ENCODE measurements around the gene RAVER1. TPM values are rescaled to one million over a fixed set of nuclear protein-coding genes. Genes with fewer than 3 reads are reported as not detected.

RAVER1 gene
- total RNA-seq, 1 donor from 2014 or later, result 10.3 TPM

GRCh38 chr19:10318807-10319682 lies 14.3 kb downstream of the RAVER1 start:
- no peak for DNase-seq (ENCODE audit: low read depth, low spot score)

- no peak for DNase-seq (ENCODE audit: low read depth, low spot score)
These were observed 15.4 kb downstream of the RAVER1 start for GRCh38 chr19:10317857-10318462.

GRCh38 chr19:10317045-10317856 lies 16.1 kb downstream of the RAVER1 start:
- no peak for DNase-seq (ENCODE audit: low read depth, low spot score)

- DNase-seq (ENCODE audit: low read depth, low spot score), result no peak
These were observed 16.9 kb downstream of the RAVER1 start for GRCh38 chr19:10316229-10317044.

GRCh38 chr19:10315335-10316214 lies 17.8 kb downstream of the RAVER1 start, which contains the start of gene FDX2:
Gene FDX2, minus strand, starts transcription at chr19:10316015. Its CDS starts 19 bp downstream, at chr19:10315996.
- peak; percentile 32 for DNase-seq (ENCODE audit: low read depth, low spot score)

GRCh38 chr19:10309423-10309822 lies 23.9 kb downstream of the RAVER1 start, which contains the start of gene ZGLP1:
Gene ZGLP1, minus strand, starts transcription at chr19:10309815.
- DNase-seq (ENCODE audit: low read depth, low spot score), result no peak

GRCh38 chr19:10306327-10306726 lies 27.0 kb downstream of the RAVER1 start:
- no peak for DNase-seq (ENCODE audit: low read depth, low spot score)

- no peak for DNase-seq (ENCODE audit: low read depth, low spot score)
These were observed 28.1 kb downstream of the RAVER1 start for GRCh38 chr19:10305139-10305806.

GRCh38 chr19:10299545-10300458 lies 33.5 kb downstream of the RAVER1 start:
- DNase-seq (ENCODE audit: low read depth, low spot score), result no peak

GRCh38 chr19:10295847-10296591 lies 37.3 kb downstream of the RAVER1 start:
- no peak for DNase-seq (ENCODE audit: low read depth, low spot score)

GRCh38 chr19:10295305-10295846 lies 38.0 kb downstream of the RAVER1 start:
- no peak for DNase-seq (ENCODE audit: low read depth, low spot score)

- no peak for DNase-seq (ENCODE audit: low read depth, low spot score)
These were observed 39.0 kb downstream of the RAVER1 start for GRCh38 chr19:10294368-10294697.

- DNase-seq (ENCODE audit: low read depth, low spot score), result no peak
These were observed 39.5 kb downstream of the RAVER1 start for GRCh38 chr19:10293637-10294367.

- DNase-seq (ENCODE audit: low read depth, low spot score), result no peak
These were observed 40.3 kb downstream of the RAVER1 start for GRCh38 chr19:10292789-10293636.

- no peak for DNase-seq (ENCODE audit: low read depth, low spot score)
These were observed 41.0 kb downstream of the RAVER1 start for GRCh38 chr19:10292206-10292788.
